ENCODE data around the gene WWOX. TPM values are rescaled to one million over a fixed set of nuclear protein-coding genes. Genes with fewer than 3 reads are reported as not detected.

WWOX gene
- total RNA-seq, 6 donors from 2014 or later = 18.7 to 167 (median 31.0) TPM

GRCh38 chr16:78284957-78285434, 185.5 kb downstream of the WWOX start:
- Histone ChIP-seq H3K36me3 (no peaks in the 10 kb centered on the region), H3K27me3 (no peaks in the 10 kb centered on the region), H3K4me3 (no peak overlapping the region), H3K27ac (no peak overlapping the region), H3K4me1 (no peaks in the 10 kb centered on the region), H3K9me3 (no peaks in the 10 kb centered on the region)
- 82 to 93% methylated on average over 3 of the region's 3 CpGs for WGBS, 2 donors
- no peak for ATAC-seq (ENCODE audit: low FRiP score in 2 of 2)
- TF ChIP-seq EP300 (IDR thresholded peaks at IDR 0.05) (no peak), POLR2A (IDR thresholded peaks at IDR 0.05) (no peak), POLR2AphosphoS5 (IDR thresholded peaks at IDR 0.05) (no peak)
- TF ChIP-seq, protein P1, sequence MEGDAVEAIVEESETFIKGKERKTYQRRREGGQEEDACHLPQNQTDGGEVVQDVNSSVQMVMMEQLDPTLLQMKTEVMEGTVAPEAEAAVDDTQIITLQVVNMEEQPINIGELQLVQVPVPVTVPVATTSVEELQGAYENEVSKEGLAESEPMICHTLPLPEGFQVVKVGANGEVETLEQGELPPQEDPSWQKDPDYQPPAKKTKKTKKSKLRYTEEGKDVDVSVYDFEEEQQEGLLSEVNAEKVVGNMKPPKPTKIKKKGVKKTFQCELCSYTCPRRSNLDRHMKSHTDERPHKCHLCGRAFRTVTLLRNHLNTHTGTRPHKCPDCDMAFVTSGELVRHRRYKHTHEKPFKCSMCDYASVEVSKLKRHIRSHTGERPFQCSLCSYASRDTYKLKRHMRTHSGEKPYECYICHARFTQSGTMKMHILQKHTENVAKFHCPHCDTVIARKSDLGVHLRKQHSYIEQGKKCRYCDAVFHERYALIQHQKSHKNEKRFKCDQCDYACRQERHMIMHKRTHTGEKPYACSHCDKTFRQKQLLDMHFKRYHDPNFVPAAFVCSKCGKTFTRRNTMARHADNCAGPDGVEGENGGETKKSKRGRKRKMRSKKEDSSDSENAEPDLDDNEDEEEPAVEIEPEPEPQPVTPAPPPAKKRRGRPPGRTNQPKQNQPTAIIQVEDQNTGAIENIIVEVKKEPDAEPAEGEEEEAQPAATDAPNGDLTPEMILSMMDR (IDR thresholded peaks at IDR 0.05) = no peak
- no peak for DNase-seq

DNA sequence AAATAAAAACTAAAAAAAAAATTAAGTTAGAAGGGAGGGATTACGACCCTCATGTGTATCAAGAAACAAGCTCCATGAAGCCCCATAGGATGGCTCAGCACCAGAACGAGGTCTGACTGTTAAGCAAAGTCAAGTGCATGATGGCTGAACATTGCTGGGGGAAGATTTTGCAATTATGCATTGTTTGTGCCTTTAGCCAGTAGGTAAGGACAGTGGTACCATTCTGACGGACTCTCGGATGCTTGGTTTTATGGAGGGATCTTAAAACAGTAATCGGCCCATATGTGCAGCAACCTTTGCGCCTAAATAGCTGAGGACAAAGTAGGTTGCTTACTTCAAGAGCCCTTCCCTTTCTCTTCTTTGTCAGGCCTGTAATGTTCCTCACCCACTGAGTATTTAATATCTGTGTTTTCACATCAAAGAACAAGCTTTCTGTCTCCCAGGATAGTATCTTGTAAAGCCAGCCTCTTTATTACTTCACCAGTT, 186.0 kb downstream of the WWOX start:
- H3K4me1 ChIP-seq = no peaks in the 10 kb centered on the region
- no peak overlapping the region for H3K4me3 ChIP-seq
- H3K9me3 ChIP-seq = no peaks in the 10 kb centered on the region
- no peaks in the 10 kb centered on the region for H3K27me3 ChIP-seq
- no peak for TF ChIP-seq POLR2A (IDR thresholded peaks at IDR 0.05)
- TF ChIP-seq POLR2AphosphoS5 (IDR thresholded peaks at IDR 0.05) = no peak
- TF ChIP-seq, protein P1 (IDR thresholded peaks at IDR 0.05) = no peak
- TF ChIP-seq EP300 (IDR thresholded peaks at IDR 0.05) = no peak
- ATAC-seq (ENCODE audit: low FRiP score in 2 of 2) = no peak
- H3K36me3 ChIP-seq = no peaks in the 10 kb centered on the region
- 79 to 81% methylated on average over 6 of the region's 6 CpGs for WGBS, 2 donors
- DNase-seq = no peak
- H3K27ac ChIP-seq = no peak overlapping the region

DNA sequence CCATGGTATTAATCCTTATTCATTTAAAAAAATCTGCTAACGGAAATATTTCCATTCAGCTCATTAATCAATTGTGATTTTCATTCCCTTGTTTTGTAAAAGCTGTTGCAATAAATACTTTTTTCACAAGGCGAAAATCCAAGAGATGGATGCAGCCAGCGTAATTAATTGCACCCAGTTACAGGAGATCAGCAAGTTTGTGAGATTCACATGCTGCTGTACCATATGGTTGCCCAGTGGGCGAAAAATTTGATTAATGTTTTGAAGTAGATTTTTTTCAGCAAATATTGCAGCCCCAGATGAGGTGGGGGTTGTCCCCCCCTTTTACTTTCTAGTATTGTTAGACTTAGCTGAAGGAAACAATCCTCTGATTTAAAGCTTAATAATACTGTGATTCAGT, 186.6 kb downstream of the WWOX start:
- TF ChIP-seq POLR2A (IDR thresholded peaks at IDR 0.05) (no peak), EP300 (IDR thresholded peaks at IDR 0.05) (no peak), POLR2AphosphoS5 (IDR thresholded peaks at IDR 0.05) (no peak)
- TF ChIP-seq, protein P1 (IDR thresholded peaks at IDR 0.05) = no peak
- H3K4me3 ChIP-seq = no peak overlapping the region
- H3K9me3 ChIP-seq = no peaks in the 10 kb centered on the region
- no peaks in the 10 kb centered on the region for H3K36me3 ChIP-seq
- H3K4me1 ChIP-seq = no peaks in the 10 kb centered on the region
- no peaks in the 10 kb centered on the region for H3K27me3 ChIP-seq
- no peak overlapping the region for H3K27ac ChIP-seq
- ATAC-seq (ENCODE audit: low FRiP score in 2 of 2) (no peak), DNase-seq (no peak)
- WGBS, 2 donors = 89 to 93% methylated on average over 4 of the region's 4 CpGs

GRCh38 chr16:78288888-78289287, 189.4 kb downstream of the WWOX start:
- Histone ChIP-seq H3K9me3 (no peaks in the 10 kb centered on the region), H3K4me1 (peaks cover 0 to 7% (median 0%) of the 10 kb centered on the region in 4 donors), H3K27me3 (no peaks in the 10 kb centered on the region), H3K36me3 (no peaks in the 10 kb centered on the region), H3K27ac (no peak overlapping the region), H3K4me3 (no peak overlapping the region)
- no peak for TF ChIP-seq EP300 (IDR thresholded peaks at IDR 0.05)
- no peak for TF ChIP-seq POLR2AphosphoS5 (IDR thresholded peaks at IDR 0.05)
- no peak for TF ChIP-seq POLR2A (IDR thresholded peaks at IDR 0.05)
- TF ChIP-seq, protein P1 (IDR thresholded peaks at IDR 0.05) = no peak
- WGBS, 2 donors = 86 to 92% methylated on average over 9 of the region's 9 CpGs
- ATAC-seq (ENCODE audit: low FRiP score in 2 of 2) = no peak
- DNase-seq = no peak

GRCh38 chr16:78289373-78289772, 189.9 kb downstream of the WWOX start:
- no peak overlapping the region for H3K4me3 ChIP-seq
- no peak overlapping the region for H3K27ac ChIP-seq
- ATAC-seq (ENCODE audit: low FRiP score in 2 of 2) (no peak), DNase-seq (no peak)
- H3K9me3 ChIP-seq = no peaks in the 10 kb centered on the region
- no peak for TF ChIP-seq POLR2A (IDR thresholded peaks at IDR 0.05)
- TF ChIP-seq POLR2AphosphoS5 (IDR thresholded peaks at IDR 0.05) = no peak
- TF ChIP-seq, protein P1 (IDR thresholded peaks at IDR 0.05) = no peak
- TF ChIP-seq EP300 (IDR thresholded peaks at IDR 0.05) = no peak
- WGBS, 2 donors = 63 to 79% methylated on average over 3 of the region's 3 CpGs
- no peaks in the 10 kb centered on the region for H3K27me3 ChIP-seq
- H3K36me3 ChIP-seq = no peaks in the 10 kb centered on the region
- peaks cover 0 to 7% (median 0%) of the 10 kb centered on the region in 4 donors for H3K4me1 ChIP-seq
